GM18519 (cell line): Measurements from ENCODE around the gene PTPRN2.

Experiments
- ATAC-seq: cut with Tn5 transposase; IDR thresholded peaks from one replicate; pipeline ENCODE4 v1.9.1; 2021; ENCODE audit warnings: mild to moderate bottlenecking, moderate library complexity; ENCODE audit not compliant: unreplicated experiment, low FRiP score

The PTPRN2 gene

GRCh38 chr7:157718303-157719007 is 869.2 kb downstream of the PTPRN2 start:
- ATAC-seq: no peak

DNA sequence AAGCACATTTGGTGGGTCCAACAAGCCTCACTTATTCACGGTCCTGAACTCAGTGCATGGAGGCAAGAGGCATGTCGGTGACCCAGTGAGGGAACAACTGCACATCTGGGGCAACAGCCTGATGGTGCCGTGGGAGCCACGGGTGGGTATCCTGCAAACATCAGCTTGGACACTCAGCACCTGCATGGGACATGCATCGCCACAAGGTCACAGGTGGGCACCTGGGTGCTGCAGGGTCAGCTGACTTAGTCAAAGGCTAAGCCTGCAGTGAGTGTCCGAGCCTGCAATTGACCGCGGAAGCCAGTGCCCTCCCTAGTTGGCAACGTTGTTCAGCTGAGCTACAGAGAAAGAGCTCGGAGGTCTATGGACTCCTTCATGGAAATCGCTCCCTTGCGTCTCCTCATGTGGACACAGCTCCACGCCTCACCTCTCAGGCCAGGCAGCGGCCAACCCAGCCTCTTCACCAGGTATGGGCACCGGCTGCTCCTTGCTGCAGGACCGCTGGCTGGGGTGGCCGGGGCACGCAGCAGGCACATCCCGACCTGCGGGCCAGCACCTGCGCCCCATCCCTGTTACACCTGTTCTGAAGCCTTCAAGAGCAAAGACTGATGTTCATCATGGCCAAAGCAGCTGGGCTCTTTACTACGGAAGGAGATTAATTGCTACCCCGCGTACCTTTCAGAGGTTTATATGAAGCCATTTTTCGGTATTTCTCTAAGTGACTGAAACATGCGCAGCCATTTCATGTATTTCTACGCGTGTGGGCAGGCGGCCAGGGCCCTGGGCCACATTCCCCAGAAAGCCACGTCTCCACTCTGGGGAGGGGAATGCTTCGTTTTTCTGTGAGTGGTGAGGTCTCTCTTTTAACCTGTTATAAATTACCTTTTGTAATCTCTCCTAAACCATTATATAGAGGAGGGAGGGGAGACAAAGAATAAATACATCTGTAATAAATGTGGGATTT is 870.1 kb downstream of the PTPRN2 start:
- ATAC-seq: no peak

DNA sequence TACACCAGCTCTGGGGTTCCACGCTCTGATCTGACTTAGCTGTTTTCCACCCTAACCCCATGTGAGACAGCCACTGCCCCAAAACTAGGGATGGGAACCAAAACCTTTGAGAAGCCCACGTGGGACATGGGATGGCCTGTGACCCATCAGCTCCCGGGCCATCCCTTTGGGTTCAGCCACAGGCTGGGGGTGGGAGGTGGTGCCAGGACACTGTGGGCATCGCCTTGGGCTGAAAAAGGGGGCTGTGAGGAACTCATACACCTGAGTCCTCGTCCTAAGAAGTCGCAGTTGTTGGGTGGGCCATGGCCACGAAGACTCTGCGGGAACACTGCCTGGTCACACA is 871.7 kb downstream of the PTPRN2 start:
- no peak for ATAC-seq

DNA sequence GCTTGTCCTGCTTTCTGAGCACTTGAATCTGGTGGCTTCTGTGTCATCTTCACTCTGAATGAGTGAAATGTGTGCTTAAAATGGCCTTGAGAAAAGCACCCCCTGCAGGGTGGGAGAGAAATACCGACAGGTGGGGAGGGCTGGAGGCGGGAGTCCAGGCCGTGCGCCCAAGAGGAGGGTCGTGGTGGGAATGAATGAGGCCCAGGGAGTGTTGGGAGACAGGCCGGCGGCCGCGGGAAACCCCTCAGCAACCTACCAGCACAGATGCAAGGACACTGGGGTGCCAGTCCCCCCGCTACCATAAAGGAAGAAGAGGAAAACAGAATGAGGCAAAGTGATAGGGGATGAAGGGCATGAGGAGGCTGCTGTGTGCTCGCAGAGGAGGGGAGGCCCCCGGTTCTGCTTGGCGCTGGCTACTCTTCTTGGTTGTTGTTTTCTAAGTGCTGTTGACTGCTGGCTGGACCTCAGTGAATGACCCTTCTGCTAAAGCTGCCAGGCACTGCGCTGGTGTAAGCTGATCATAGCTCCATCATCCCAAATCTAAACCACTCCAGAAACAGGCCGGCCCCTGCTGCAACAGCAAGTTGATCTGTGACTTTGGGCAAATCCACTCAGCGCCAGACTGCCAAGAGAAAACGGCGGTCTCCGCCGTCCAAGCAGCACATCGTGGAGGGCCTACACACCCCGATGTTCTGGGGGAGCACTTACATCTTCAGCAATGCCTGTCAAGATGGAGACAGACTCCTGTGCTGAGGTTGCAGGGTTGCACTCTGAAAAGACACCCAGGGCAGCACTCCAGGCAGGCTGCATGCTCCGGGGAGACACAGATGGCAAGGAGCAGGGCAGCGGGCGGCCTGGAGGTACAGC is 872.3 kb downstream of the PTPRN2 start:
- ATAC-seq: no peak

DNA sequence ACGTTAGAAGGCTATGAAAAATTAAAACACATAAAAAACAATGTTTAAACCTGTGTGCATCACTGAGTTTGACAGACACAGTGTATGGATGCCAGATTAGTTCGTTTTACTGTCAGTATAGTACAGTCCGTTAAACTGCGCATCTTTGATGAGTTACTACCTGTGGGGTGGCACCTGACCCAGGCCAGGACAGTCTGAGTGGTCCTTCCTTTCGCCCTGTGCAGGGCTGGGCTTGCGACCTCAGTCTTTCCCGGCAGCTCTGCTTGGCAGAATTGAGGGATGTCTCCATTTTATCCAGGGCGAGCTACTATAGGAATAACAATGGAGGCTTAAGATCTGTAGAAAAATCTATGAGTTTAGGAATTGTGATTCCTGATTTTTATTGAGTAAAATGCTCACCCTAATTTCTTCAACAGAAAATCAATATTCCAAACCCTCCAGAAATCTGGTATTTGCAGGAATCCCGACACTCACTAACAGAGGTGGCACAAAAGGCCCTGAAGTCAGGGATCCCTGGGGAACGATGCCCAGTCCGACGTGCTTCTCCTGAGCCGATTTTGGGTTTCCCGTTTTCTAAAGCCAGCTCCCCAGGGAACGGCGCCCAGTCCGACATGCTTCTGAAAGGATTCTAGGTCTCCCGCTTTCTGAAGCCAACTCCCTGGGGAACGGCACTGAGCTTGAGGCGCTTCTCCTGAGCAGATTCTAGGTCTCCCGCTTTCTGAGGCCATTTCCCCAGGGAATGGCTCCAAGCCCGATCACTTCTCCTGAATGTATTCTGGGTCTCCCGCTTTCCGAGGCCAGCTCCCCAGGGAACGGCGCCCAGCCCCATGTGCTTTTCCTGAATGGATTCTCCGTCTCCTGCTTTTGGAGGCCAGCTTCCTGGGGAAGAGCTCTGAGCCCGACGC is 873.2 kb downstream of the PTPRN2 start:
- ATAC-seq: no peak

- ATAC-seq: no peak
Observed at GRCh38 chr7:157713591-157713990, 874.0 kb downstream of the PTPRN2 start.

DNA sequence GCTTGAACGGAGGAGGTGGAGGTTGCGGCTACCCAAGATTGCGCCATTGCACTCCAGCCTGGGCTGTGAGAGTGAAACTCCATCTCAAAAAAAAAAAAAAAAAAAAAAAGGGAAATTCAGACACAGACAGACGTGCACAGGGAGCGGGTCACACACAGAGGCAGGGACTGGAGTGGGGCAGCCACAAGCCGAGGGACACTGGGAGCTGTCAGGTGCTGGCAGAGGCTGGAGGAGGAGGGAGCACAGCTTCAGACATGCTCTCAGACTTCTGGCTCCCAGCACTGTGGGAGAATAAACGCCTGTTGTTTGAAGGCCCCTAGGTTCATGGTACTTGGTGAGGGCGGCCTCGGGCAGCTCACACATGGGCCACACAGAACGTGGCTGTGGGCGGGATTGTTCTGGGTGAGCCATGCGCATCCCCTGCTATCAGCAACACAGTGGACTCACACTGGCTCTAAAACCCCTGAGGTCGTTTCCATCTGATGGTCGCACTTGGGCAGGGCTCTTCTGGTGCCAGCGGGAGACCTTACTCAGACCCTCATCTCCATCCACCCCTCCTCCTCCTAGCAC is 874.9 kb downstream of the PTPRN2 start:
- ATAC-seq: no peak

DNA sequence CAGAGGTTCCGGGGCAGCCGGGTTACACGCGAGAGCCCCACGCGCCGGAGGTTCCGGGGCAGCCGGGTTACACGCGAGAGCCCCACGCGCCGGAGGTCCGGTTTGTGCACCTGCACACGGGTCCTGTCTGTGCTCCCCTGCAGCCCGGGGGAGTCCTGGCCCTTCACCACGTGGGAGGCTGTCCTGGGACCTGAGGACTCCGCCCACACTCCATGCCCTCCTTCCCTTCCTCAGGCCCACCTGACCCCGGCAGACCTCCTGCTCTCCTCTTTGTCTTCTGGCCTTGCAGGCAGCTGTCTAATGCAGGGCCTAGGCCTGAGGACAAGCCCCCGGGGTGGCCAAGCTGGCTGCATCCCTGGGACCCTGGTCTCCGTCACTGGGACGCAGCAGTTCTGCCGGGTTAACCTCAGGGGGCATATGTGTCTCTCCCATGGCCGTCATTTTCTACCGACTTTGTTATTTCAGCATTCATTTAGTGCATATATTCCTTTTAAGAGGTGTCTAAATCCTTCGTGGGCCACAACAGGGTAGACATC is 876.2 kb downstream of the PTPRN2 start:
- no peak for ATAC-seq

GRCh38 chr7:157710396-157710795 is 877.2 kb downstream of the PTPRN2 start:
- ATAC-seq: no peak

DNA sequence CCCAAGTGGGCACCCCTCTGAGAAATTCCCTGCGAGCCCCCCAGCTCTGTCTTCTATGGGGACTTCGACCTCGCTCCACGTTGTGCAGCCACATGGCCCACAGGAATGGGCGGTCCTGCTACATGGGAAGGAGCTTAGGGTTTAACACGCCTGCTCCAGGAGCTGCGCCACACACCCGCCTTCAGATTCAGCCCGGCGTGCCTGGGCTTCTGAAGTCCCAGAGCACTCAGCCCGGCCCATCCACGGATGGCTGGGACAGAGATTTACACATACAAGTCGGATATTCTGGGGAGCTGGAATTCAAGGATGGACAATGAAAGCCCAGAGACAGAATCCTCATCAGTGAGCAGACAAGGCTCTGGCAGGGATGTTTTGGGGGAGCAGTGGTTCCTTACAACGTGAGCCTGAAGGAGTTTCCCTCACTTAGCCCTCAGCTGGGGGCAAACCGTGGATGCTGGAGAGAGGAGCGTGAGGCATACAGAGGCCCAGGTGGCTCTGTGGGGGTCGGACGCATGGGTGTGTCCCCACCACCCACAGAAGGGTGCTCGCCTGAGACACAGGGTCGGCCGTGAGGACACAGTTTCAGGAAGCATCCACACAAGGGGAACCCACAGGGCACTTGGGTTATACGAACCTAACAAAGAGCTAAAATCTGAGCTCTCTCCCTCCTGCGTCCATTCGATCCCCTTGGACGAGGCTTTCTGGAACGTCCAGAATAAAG is 877.9 kb downstream of the PTPRN2 start:
- ATAC-seq: no peak

GRCh38 chr7:157708919-157709295 is 878.7 kb downstream of the PTPRN2 start:
- no peak for ATAC-seq

DNA sequence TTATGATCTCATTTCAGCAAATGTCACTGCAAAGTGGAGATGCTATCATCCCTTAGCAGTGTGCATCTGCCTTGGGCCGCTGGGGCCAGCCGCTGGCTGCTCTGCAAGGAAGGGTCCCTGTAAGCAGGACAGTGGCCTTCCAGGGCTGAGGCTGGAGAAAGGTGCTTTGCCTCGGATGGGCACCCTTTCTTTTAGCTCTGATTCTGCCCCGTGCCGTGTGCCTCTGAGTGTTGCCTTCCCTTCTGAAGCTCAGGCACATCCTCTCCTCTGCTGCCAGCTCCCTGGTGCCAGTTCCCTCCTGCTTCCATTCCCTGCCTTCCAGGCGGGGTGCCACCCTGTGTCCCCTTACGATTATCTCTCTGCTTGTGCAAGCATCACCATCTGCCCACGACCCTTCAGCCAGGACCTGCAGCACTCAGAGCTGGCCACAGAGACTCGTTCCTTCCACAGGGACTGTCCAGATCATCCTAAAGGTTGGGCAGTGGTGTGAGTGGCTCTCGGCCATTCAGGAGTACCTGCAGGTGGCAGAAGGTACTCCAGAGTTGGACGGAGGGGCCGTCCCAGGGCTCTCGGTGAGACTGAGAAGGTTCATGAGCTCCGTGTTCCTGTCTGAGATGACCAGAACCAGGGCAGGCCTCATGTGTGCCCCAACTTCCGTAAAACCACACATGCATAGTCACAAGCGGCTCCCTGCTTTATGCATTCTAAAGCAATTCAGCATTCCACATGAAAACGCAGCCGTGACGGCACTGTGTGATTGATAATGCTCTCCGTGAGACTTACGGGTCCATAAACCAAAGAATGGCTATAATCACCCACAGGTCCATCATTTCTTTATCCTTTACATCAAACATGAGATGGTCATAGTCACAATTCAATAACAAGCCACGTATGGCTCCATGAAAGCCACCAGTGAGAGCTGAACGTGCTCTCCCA is 879.4 kb downstream of the PTPRN2 start:
- ATAC-seq: no peak

GRCh38 chr7:157704365-157704764 is 883.3 kb downstream of the PTPRN2 start:
- no peak for ATAC-seq

GRCh38 chr7:157703534-157704195 is 884.0 kb downstream of the PTPRN2 start:
- ATAC-seq: no peak

DNA sequence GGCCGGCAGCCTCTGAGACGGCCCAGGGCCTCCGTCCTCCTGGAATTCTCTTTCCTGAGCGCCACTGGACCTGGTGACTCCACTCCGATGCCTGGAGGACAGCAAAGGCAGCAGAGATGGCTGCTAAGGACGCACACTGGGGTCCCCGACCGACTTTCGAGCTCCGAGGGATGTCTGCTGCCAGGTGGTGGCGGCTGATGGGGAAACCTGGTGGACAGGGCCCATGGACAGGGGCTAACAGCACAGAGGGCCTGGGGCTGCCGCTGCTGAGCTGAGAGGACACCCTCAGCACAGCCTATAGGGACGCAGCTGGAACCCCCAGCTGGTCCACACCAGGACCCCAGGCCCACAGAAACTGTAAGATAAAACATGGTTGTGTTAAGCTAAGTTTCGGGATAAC is 884.5 kb downstream of the PTPRN2 start:
- ATAC-seq: no peak

DNA sequence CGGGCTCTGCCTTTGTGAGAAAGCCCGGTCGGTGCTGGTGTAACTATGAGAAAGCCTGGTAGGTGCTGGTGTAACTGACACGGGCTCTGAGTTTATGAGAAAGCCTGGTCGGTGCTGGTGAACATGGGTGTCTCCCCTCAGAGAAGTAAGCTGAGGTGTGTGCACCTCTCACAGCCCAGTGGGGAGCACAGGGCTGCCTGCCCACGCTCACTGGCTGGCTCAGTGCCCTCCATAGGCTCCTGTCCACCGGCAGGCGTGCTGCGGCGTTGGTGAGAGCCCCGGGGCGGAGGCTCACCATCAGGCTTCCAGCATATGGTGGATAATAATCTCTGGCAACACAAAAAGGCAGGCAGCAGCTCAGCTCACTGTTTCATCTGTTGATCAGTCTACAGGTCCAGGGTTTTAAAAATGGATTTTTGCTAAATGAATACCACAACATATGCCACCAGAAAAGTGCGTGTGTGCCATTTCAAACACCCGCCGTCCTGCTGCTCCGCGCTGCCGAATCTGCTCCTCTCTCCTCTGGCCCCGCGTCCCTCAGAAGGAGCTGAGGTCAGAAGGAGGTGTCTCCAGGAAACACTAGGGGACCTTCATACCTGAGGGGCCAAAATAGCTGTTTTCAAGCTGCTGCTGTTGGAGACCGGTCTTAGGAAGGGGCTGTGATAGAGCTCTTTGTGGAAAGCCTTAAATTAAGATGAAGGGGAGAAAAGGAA is 885.2 kb downstream of the PTPRN2 start:
- ATAC-seq: no peak
